Endodermal cell (in vitro differentiated cells): ENCODE measurements around the gene RERE. TPM values are rescaled to one million over a fixed set of nuclear protein-coding genes. Genes with fewer than 3 reads are reported as not detected.

Experiments used
- DNase-seq: peaks from one replicate; pipeline ENCODE4 v3.0.0-alpha.2; 2017
- H3K27ac ChIP-seq: 2 replicates; pipeline ENCODE4 v1.5.1; 2013; ENCODE audit warnings: mild to moderate bottlenecking, low read depth, low read length, moderate library complexity
- H3K27me3 ChIP-seq: 2 replicates; pipeline ENCODE4 v1.6.1; 2013; ENCODE audit warnings: mild to moderate bottlenecking, low read length, moderate library complexity; ENCODE audit not compliant: insufficient read depth, control insufficient read depth, poor library complexity, severe bottlenecking
- H3K36me3 ChIP-seq: 2 replicates; pipeline ENCODE4 v1.7.0; 2013; ENCODE audit warnings: mild to moderate bottlenecking, low read length, moderate library complexity; ENCODE audit not compliant: control insufficient read depth, insufficient read depth
- H3K4me1 ChIP-seq: one replicate; pipeline ENCODE4 v1.7.0; 2013; ENCODE audit warnings: low read length; ENCODE audit not compliant: control insufficient read depth, insufficient read depth
- H3K4me3 ChIP-seq: 2 replicates; pipeline ENCODE4 v1.5.1; 2013; ENCODE audit warnings: mild to moderate bottlenecking, low read length, moderate library complexity
- H3K9ac ChIP-seq: 2 replicates; pipeline ENCODE4 v1.6.1; 2013; ENCODE audit warnings: mild to moderate bottlenecking, low read length, moderate library complexity; ENCODE audit not compliant: poor library complexity, severe bottlenecking; ENCODE audit errors: extremely low read depth
- H3K9me3 ChIP-seq: 2 replicates; pipeline ENCODE4 v1.6.1; 2013; ENCODE audit warnings: mild to moderate bottlenecking, low read length, moderate library complexity; ENCODE audit not compliant: control insufficient read depth
- H3K27ac Mint-ChIP-seq: 2 replicates; pipeline ENCODE4 v1.8.0; 2020; ENCODE audit warnings: mixed read lengths
- H3K27me3 Mint-ChIP-seq: 2 replicates; pipeline ENCODE4 v1.8.0; 2021; ENCODE audit warnings: mild to moderate bottlenecking, mixed read lengths; ENCODE audit not compliant: insufficient read depth
- H3K36me3 Mint-ChIP-seq: 2 replicates; pipeline ENCODE4 v1.8.0; 2020; ENCODE audit warnings: low read depth, mixed read lengths
- H3K4me1 Mint-ChIP-seq: 2 replicates; pipeline ENCODE4 v1.8.0; 2020; ENCODE audit warnings: mixed read lengths
- H3K4me3 Mint-ChIP-seq: 2 replicates; pipeline ENCODE4 v1.8.0; 2020; ENCODE audit warnings: mild to moderate bottlenecking, moderate library complexity, mixed read lengths
- H3K9me3 Mint-ChIP-seq: 2 replicates; pipeline ENCODE4 v1.8.0; 2020; ENCODE audit warnings: mild to moderate bottlenecking, mixed read lengths
- WGBS, 2 experiments: methylation state at CpG; one replicate each; pipeline versions ENCODE4 v1.1.5 to v1.1.7; 2013; ENCODE audit warnings: missing lambda C conversion rate in 2 of 2, mixed read lengths in 1 of 2; ENCODE audit not compliant: insufficient coverage in 1 of 2, insufficient read length in 1 of 2; 5-methylcytosine and 5-hydroxymethylcytosine counted together
- total RNA-seq, 2 donors: library from RNA; stranded (reverse); fragmentation: NEBNext Ultra II Directional in 1 of 2; extraction: Animal tissue kit (Norgen Biotek cat#: 25700) in 1 of 2; gene quantifications; 2 replicates in 1 of 2; 3 replicates in 1 of 2; pipeline ENCODE4 v1.2.1, GENCODE V29; 2021
- TF ChIP-seq, protein P1 (sequence below): fragments of 200-600 bp; sonication (generic); conservative IDR thresholded peaks from 2 replicates; pipeline ENCODE4 v1.5.0; 2021; ENCODE audit warnings: antibody characterized with exemption, mild to moderate bottlenecking

RERE gene
- total RNA-seq, 2 donors from 2014 or later, result 159 to 179 TPM

DNA sequence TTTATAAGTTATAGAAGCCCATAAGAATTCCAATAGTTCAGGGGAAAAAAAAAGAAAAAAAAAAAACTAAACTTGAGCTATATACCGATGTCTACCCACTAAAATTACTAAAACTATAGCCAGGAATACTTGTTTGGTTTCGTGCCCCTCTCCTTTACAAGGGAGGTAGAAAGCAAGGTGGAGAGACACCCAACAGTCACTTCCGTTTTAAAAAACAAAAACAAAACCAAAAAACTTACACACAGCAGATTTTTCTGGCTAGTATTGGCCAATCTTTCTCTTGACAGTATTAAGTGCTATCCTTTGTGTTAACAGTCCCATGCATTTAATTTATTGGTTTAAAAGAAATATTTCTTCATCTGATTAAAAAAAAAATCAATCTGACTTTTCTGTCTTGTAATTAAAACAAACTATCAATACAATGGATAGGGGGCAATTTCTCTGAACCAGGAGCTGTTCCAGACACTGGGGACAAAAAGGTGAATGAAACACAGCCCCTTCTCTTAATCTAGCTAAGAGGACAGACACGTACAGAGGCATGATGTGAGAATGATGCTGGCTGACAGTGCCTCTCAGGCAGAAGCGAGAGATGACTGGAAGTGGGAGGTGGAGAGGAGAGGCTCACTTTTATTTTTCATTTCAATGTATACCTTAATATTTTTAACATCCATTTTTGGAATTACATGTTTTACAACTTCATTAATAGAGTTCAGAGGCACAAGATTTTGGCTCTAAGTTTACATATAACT lies 214.8 kb downstream of the RERE start:
- WGBS, 2 experiments, result 79% methylated on average over 5 of the region's 5 CpGs; no CpG with 5 or more reads in 1 of the 2 experiments
- Histone ChIP-seq H3K27ac (no peak overlapping the region), H3K27me3 (no peaks in the 10 kb centered on the region), H3K9me3 (no peaks in the 10 kb centered on the region), H3K36me3 (peaks cover 35% of the 10 kb centered on the region), H3K4me3 (no peak overlapping the region), H3K4me1 (peaks cover 13% of the 10 kb centered on the region), H3K9ac (no peak overlapping the region)
- Mint-ChIP-seq H3K9me3 (peaks cover 2% of the 10 kb centered on the region), H3K4me3 (no peak overlapping the region), H3K36me3 (peaks cover 15% of the 10 kb centered on the region), H3K4me1 (peaks cover 38% of the 10 kb centered on the region), H3K27ac (no peak overlapping the region), H3K27me3 (no peaks in the 10 kb centered on the region)
- DNase-seq, result no peak
- TF ChIP-seq, protein P1, sequence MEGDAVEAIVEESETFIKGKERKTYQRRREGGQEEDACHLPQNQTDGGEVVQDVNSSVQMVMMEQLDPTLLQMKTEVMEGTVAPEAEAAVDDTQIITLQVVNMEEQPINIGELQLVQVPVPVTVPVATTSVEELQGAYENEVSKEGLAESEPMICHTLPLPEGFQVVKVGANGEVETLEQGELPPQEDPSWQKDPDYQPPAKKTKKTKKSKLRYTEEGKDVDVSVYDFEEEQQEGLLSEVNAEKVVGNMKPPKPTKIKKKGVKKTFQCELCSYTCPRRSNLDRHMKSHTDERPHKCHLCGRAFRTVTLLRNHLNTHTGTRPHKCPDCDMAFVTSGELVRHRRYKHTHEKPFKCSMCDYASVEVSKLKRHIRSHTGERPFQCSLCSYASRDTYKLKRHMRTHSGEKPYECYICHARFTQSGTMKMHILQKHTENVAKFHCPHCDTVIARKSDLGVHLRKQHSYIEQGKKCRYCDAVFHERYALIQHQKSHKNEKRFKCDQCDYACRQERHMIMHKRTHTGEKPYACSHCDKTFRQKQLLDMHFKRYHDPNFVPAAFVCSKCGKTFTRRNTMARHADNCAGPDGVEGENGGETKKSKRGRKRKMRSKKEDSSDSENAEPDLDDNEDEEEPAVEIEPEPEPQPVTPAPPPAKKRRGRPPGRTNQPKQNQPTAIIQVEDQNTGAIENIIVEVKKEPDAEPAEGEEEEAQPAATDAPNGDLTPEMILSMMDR, result peak; percentile 18

GRCh38 chr1:8600336-8600735 lies 217.1 kb downstream of the RERE start:
- Histone ChIP-seq H3K27me3 (no peaks in the 10 kb centered on the region), H3K27ac (peak overlapping the region; percentile 45), H3K9ac (no peak overlapping the region), H3K9me3 (no peaks in the 10 kb centered on the region), H3K36me3 (peaks cover 37% of the 10 kb centered on the region), H3K4me3 (no peak overlapping the region), H3K4me1 (peaks cover 13% of the 10 kb centered on the region)
- Mint-ChIP-seq H3K36me3 (peaks cover 15% of the 10 kb centered on the region), H3K9me3 (peaks cover 2% of the 10 kb centered on the region), H3K4me3 (no peak overlapping the region), H3K27me3 (no peaks in the 10 kb centered on the region), H3K27ac (peak overlapping the region; percentile 73), H3K4me1 (peaks cover 50% of the 10 kb centered on the region)
- DNase-seq, result no peak
- TF ChIP-seq, protein P1, result no peak
- 100% methylated on average over 1 of the region's 1 CpG; no CpG with 5 or more reads in 1 of the 2 experiments for whole genome bisulfite sequencing, 2 experiments

- peaks cover 13% of the 10 kb centered on the region for H3K4me1 ChIP-seq
- H3K4me3 ChIP-seq, result no peak overlapping the region
- peaks cover 38% of the 10 kb centered on the region for H3K36me3 ChIP-seq
- peak overlapping the region; percentile 73 for H3K27ac Mint-ChIP-seq
- no peaks in the 10 kb centered on the region for H3K27me3 ChIP-seq
- TF ChIP-seq, protein P1, result no peak
- no peak overlapping the region for H3K4me3 Mint-ChIP-seq
- H3K9me3 Mint-ChIP-seq, result peaks cover 2% of the 10 kb centered on the region
- WGBS, 2 experiments, result 92 to 93% methylated on average over 6 of the region's 6 CpGs
- H3K9ac ChIP-seq, result no peak overlapping the region
- H3K4me1 Mint-ChIP-seq, result peaks cover 47% of the 10 kb centered on the region
- peak overlapping the region; percentile 45 for H3K27ac ChIP-seq
- peaks cover 15% of the 10 kb centered on the region for H3K36me3 Mint-ChIP-seq
- H3K9me3 ChIP-seq, result no peaks in the 10 kb centered on the region
- no peaks in the 10 kb centered on the region for H3K27me3 Mint-ChIP-seq
- no peak for DNase-seq
Observed at GRCh38 chr1:8599646-8600212, 217.7 kb downstream of the RERE start.
